HG02870 (cell line): ENCODE measurements around the gene PANK4.
"Not testable (repeated sequence)": the region's sequence is repeated elsewhere in the genome, so short reads cannot be mapped to it uniquely, and the experiment has no call there.

ENCODE experiments used
- ATAC-seq: cut with Tn5 transposase; IDR thresholded peaks from one replicate; pipeline ENCODE4 v1.9.1; 2021; ENCODE audit warnings: mild to moderate bottlenecking, moderate library complexity; ENCODE audit not compliant: unreplicated experiment

Gene PANK4

GRCh38 chr1:2559509-2560298, 33.3 kb upstream of the PANK4 start:
- no peak for ATAC-seq

GRCh38 chr1:2558861-2559260, 32.5 kb upstream of the PANK4 start:
- ATAC-seq: no peak

- no peak for ATAC-seq
Measured at GRCh38 chr1:2558420-2558819, 32.0 kb upstream of the PANK4 start.

GRCh38 chr1:2557482-2558400, 31.3 kb upstream of the PANK4 start:
- ATAC-seq: no peak

- ATAC-seq: no peak
Measured at GRCh38 chr1:2556678-2557481, 30.5 kb upstream of the PANK4 start.

GRCh38 chr1:2556277-2556677, 29.9 kb upstream of the PANK4 start, which contains the start of gene TNFRSF14:
Gene TNFRSF14, plus strand, starts transcription at chr1:2556371. Its CDS starts 294 bp downstream, at chr1:2556665.
- ATAC-seq: peak; percentile 28

GRCh38 chr1:2555634-2556276, 29.4 kb upstream of the PANK4 start:
- peak; percentile 31 for ATAC-seq

- no peak for ATAC-seq
Measured at GRCh38 chr1:2554621-2555387, 28.4 kb upstream of the PANK4 start.

GRCh38 chr1:2553871-2554620, 27.6 kb upstream of the PANK4 start:
- no peak for ATAC-seq

- not testable (repeated sequence) for ATAC-seq
Measured at GRCh38 chr1:2553076-2553475, 26.7 kb upstream of the PANK4 start.

- no peak for ATAC-seq
Measured at GRCh38 chr1:2552189-2552588, 25.8 kb upstream of the PANK4 start.

GRCh38 chr1:2551544-2551943, 25.1 kb upstream of the PANK4 start:
- ATAC-seq: not testable (repeated sequence)

- not testable (repeated sequence) for ATAC-seq
Measured at GRCh38 chr1:2550309-2550861, 24.0 kb upstream of the PANK4 start.

GRCh38 chr1:2549367-2550029, 23.1 kb upstream of the PANK4 start:
- not testable (repeated sequence) for ATAC-seq

- no peak for ATAC-seq
Measured at GRCh38 chr1:2548068-2548589, 21.7 kb upstream of the PANK4 start.

- no peak for ATAC-seq
Measured at GRCh38 chr1:2547210-2548067, 21.0 kb upstream of the PANK4 start.
